BJ (cell line): ENCODE measurements around the gene NCAPG. TPM values are rescaled to one million over a fixed set of nuclear protein-coding genes. Genes with fewer than 3 reads are reported as not detected.

Experiments used
- CTCF ChIA-PET: fragments of 350-600 bp; formaldehyde crosslinking; extraction: SDS; loops from one replicate; lab custom pipeline; 2021; ENCODE audit warnings: antibody characterized with exemption, inconsistent platforms; lab: Yijun Ruan, JAX
- POLR2A ChIA-PET: fragments of 300-600 bp; sonication (Branson Sonifier 250); formaldehyde crosslinking; extraction: SDS; loops from one replicate; lab custom pipeline; 2021; ENCODE audit warnings: antibody characterized with exemption; lab: Charles Lee
- DNase-seq: peaks from one replicate; pipeline ENCODE4 v3.0.0-alpha.2; 2011; ENCODE audit warnings: low read depth
- H3K27me3 ChIP-seq: 2 replicates; pipeline ENCODE4 v1.6.0; 2011; ENCODE audit warnings: low read length; ENCODE audit not compliant: control insufficient read depth, insufficient read depth
- H3K36me3 ChIP-seq: 2 replicates; pipeline ENCODE4 v1.5.1; 2011; ENCODE audit warnings: low read length; ENCODE audit not compliant: control insufficient read depth, insufficient read depth
- H3K4me3 ChIP-seq: 2 replicates; pipeline ENCODE4 v1.5.1; 2011; ENCODE audit warnings: low read depth, mild to moderate bottlenecking, control low read depth, low read length
- polyA plus RNA-seq: library from polyadenylated mRNA; depleted of rRNA; stranded (reverse); fragments of >200 nt; gene quantifications from 2 replicates; pipeline ENCODE4 v1.2.3, GENCODE V29; 2011
- TF ChIP-seq, protein P1 (sequence below): IDR thresholded peaks from 2 replicates; pipeline ENCODE4 v1.5.1; 2011; ENCODE audit warnings: low read depth, mild to moderate bottlenecking, control low read depth, inconsistent platforms, low read length, moderate library complexity; ENCODE audit not compliant: insufficient read depth

Gene NCAPG
- polyA plus RNA-seq, 1 experiment: 7.8 TPM

DNA sequence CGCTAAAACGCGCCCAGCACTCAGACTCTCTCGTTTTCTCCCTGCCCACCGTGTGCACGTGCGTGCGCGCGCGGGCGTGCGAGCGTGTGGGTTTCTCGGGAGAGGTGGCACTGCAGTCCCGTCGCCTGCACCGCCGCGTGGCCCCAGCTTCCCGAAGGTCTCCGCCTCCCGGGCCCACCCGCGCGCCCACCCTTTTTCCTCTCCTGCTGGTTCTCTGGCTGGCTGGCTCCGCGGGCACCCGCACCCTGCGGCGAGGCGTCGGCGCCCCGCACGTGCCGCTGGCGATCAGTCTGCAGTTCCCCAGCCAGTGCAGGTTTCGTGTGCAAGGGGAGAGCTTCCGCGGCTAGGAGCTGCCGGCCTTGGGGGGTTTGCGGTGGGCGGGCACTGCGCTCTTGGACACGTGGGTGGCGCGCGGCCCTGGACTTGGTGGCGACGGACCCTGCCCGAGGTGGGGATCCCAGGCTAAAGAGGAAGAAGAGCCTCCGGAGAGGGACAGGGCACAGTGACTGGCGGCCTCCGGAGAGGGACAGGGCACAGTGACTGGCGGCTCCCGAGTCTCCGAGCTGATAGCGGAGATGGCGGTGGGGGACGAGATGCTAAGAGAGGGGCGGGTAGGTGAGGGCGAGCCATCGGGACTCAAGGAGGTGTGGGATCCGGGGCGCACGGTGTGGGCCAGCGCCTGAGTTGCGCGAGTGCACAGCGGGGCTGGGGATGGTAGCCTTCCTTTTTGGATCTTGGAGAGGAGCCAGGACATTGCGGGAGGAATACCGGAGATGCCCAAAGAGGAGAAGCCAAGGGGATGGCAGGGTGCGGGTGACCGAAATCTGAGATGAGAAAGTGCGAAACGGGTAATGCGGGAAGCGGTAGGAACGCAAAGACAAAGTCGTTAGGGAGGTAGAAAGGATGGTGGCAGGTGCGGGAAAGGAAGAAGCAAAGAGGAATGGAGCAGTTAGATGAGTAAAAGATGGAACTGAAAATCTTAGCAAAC, 29.2 kb upstream of the NCAPG start, which contains the start of gene FAM184B:
TSS of gene FAM184B (minus strand) at position 322 of the 988 bp plus-strand sequence. CDS start 322 bp downstream, outside the sequence.
- TF ChIP-seq, protein P1, sequence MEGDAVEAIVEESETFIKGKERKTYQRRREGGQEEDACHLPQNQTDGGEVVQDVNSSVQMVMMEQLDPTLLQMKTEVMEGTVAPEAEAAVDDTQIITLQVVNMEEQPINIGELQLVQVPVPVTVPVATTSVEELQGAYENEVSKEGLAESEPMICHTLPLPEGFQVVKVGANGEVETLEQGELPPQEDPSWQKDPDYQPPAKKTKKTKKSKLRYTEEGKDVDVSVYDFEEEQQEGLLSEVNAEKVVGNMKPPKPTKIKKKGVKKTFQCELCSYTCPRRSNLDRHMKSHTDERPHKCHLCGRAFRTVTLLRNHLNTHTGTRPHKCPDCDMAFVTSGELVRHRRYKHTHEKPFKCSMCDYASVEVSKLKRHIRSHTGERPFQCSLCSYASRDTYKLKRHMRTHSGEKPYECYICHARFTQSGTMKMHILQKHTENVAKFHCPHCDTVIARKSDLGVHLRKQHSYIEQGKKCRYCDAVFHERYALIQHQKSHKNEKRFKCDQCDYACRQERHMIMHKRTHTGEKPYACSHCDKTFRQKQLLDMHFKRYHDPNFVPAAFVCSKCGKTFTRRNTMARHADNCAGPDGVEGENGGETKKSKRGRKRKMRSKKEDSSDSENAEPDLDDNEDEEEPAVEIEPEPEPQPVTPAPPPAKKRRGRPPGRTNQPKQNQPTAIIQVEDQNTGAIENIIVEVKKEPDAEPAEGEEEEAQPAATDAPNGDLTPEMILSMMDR: no peak
- peaks cover 15% of the 10 kb centered on the region for H3K27me3 ChIP-seq
- POLR2A ChIA-PET: interaction anchor here (1.4 kb wide), 1 partner anchor 17 kb away, joined by 4 read pairs; no protein-coding TSS in a partner anchor
- H3K4me3 ChIP-seq: peak within 1 kb of the TSS; percentile 39
- CTCF ChIA-PET: no interaction called here
- DNase-seq: no peak
- no peaks in the 10 kb centered on the region for H3K36me3 ChIP-seq

GRCh38 chr4:17785858-17786257, 24.9 kb upstream of the NCAPG start:
- CTCF ChIA-PET: no interaction called here
- POLR2A ChIA-PET: no interaction called here

DNA sequence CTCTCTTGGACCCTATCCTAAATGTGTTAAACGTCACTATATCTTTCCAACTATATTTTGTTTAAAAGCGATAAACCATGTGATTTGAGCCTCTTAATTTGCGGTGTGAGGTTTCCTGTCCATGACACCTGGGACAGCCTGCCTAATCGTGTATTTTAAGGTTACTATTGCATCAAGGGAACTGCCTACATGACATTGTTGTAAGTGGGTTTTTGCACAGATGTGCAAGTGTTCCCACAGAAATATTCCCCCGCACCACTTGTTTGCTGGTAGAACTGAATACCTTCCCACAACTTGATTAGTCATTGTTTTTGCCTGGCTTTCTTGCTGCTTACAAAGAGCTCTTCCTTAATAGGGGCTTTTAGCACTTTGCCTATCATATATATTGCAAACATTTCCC, 24.2 kb upstream of the NCAPG start:
- no peak for DNase-seq
- H3K4me3 ChIP-seq: no peak overlapping the region
- ChIA-PET POLR2A (no interaction called here), CTCF (interaction anchor here (1.0 to 1.5 kb wide), 2 partner anchors 19 to 21 kb away, joined by 3 to 6 read pairs; no protein-coding TSS in a partner anchor)
- H3K36me3 ChIP-seq: no peaks in the 10 kb centered on the region
- TF ChIP-seq, protein P1: no peak
- peaks cover 2% of the 10 kb centered on the region; the same call in 1 of the 2 replicates for H3K27me3 ChIP-seq

More at GRCh38 chr4:17785858-17786257, 24.9 kb upstream of the NCAPG start:
- TF ChIP-seq, protein P1: no peak
- Histone ChIP-seq H3K36me3 (no peaks in the 10 kb centered on the region), H3K27me3 (peaks cover 6% of the 10 kb centered on the region), H3K4me3 (no peak overlapping the region)
- DNase-seq: no peak

GRCh38 chr4:17787315-17787714, 23.5 kb upstream of the NCAPG start:
- no peaks in the 10 kb centered on the region for H3K36me3 ChIP-seq
- no peak for DNase-seq
- ChIA-PET CTCF (interaction anchor here (0.9 to 1.5 kb wide), 4 partner anchors 19 to 239 kb away, joined by 3 to 6 read pairs (median 3); no protein-coding TSS in a partner anchor), POLR2A (no interaction called here)
- H3K27me3 ChIP-seq: no peaks in the 10 kb centered on the region
- TF ChIP-seq, protein P1: no peak
- H3K4me3 ChIP-seq: no peak overlapping the region

- CTCF ChIA-PET: no interaction called here
Observed at GRCh38 chr4:17788956-17789355, 21.8 kb upstream of the NCAPG start.

More at GRCh38 chr4:17788956-17789355, 21.8 kb upstream of the NCAPG start:
- H3K36me3 ChIP-seq: no peaks in the 10 kb centered on the region
- DNase-seq: no peak
- TF ChIP-seq, protein P1: no peak
- no peak overlapping the region for H3K4me3 ChIP-seq
- H3K27me3 ChIP-seq: no peaks in the 10 kb centered on the region
- POLR2A ChIA-PET: no interaction called here
